GM21786 (cell line): ENCODE data around the gene NR2E3.

Experiments used
- ATAC-seq: cut with Tn5 transposase; IDR thresholded peaks from one replicate; pipeline ENCODE4 v1.9.1; 2021; ENCODE audit not compliant: unreplicated experiment

Gene NR2E3

DNA sequence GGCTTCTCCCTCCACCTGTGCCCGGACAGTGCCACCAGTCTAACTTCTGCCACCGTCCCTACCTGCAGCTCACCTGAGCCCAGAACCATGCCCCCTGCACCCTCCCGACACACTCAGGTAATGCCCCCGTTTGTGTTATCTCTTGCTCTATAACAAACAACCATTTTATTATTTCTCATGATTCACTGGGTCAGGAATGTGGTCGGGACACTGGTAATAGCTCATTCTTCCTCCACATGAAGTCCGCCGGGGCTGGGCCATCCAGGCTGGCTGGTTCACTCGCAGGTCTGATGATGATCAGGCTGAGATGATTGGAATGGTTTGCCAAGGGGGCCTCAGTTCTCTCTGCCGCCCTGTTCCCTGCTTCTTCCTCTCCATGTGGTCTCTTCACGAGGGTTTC is 20.3 kb upstream of the NR2E3 start:
- ATAC-seq = no peak

GRCh38 chr15:71791975-71792374 is 18.4 kb upstream of the NR2E3 start:
- ATAC-seq = no peak

- no peak for ATAC-seq
Observed at GRCh38 chr15:71792521-71792920, 17.8 kb upstream of the NR2E3 start.

DNA sequence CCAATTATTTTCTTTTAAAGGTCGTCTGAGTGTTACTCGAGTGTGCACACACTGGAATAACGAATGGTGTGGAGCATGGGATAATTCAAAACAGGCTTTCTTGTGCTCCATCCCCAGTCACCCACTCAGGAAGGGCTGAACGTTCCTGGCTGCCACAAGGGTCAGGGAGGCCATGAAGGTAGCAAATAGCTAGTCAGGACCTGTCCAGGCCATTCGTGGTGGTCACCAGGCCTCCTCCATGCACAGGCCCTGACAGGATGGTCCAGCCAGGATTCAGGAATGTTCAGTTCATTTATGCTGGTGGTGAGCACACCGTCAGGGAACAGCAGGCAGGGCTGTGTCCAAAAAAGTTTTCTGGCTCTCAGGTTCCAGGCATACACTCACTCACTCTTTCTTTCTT is 11.7 kb upstream of the NR2E3 start:
- ATAC-seq = no peak

- no peak for ATAC-seq
Observed at GRCh38 chr15:71800190-71800589, 10.2 kb upstream of the NR2E3 start.

DNA sequence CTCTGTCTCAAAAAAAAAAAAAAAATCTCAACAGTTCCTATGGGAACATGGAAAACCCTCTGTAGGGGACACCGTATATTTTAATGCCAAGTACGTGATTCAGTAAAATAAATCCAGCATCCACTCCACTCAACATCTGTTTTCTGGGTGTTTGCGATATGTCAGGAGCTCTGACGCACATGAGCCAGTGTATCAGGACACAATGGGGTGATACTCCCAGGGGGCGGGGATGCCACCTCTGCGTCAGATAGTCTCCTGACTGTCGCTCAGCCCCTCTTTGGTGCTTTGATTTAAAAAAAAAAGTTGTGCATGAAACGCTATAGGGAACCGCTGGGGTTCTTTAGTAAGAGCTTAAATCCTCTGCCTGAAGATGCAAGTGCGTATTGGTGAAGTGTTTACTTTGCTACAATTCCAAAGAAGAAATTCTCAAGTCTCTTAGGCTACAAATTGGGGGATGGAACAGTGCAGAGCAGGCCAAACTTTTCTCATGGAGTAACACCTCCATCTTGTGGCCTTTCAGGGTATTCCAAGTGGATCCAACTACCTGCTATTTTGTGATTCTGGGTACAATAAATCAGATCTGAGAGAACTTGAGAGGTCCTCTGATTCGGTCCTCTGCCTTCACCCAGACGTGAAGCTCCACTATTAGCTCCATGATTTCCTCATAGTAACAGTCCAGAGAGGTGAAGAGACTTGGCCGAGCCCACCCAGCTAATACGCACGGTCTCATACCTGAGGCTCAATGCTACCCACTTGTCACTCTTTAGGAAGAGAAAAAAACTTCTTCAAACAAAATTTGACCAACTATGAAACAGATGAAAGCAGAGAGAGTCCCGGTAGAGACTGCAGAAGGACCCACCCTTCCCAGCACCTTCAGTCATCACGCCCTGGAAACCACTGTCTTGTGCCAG is 9.3 kb upstream of the NR2E3 start:
- no peak for ATAC-seq

DNA sequence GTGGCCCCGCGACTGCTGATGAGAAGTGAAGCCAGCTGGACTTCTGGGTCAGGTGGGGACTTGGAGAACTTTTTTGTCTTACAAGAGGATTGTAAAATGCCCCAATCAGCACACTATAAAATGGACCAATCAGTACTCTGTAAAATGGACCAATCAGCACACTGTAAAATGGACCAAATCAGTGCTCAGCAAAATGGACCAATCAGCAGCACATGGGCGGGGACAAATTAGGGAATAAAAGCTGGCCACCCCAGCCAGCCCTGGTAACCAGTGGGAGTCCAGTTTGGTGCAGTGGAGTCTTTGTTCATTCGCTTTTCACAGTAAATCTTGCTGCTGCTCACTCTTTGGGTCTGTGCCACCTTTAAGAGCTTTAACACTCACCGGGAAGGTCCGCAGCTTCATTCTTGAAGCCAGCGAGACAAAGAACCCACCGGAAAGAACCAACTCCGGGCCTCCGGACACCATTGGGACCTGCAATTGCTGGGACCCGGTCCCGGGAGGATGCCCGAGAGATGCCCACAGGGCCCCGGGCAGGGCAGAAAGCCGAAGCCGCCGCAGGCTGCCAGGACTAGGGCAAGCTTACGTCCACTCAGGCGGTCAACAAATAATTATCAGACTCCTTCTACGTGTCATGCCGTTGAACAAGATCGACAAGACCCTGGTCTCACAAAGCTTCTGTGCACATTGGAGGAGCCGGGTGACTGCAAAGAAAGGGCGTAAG is 8.3 kb upstream of the NR2E3 start:
- no peak for ATAC-seq

DNA sequence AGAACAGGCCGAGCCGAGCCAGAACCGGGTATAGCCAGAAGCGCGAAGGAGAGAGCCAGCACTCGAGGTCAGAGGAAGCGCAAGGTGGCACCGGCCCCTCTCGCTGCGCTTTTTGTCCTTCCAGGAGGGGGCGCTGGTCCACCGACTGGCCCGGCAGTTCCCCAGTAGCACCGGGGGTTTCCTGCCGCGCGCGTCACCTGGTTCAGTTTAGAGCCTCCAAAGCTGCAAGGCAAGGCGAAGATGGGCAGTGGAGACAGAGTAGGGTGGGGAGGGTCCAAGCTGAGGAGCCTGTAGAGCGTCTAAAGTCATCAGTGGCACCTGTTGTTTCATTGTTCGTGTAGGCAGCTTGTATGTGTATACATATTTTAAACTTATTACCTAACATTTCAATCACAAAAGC is 7.6 kb upstream of the NR2E3 start:
- ATAC-seq = no peak

DNA sequence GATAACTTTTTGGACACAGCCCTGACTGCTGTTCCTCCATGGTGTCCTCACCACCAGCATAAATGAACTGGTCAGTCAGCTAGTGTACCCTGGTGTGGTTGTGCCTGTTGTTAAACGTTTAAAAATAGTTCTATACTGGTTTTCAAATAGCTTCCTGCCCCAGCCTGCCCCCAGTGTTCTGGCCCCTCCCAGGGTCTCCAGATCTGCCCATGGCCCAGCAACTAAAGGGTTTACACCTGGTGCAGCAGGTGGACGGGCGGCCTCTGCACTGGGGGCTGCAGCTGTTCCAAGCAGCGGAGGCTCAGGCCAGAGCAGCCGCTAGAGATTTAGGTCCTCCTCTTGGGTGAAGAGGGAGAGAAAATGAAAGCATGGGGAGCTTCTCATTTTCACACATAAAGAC is 6.1 kb upstream of the NR2E3 start:
- no peak for ATAC-seq

DNA sequence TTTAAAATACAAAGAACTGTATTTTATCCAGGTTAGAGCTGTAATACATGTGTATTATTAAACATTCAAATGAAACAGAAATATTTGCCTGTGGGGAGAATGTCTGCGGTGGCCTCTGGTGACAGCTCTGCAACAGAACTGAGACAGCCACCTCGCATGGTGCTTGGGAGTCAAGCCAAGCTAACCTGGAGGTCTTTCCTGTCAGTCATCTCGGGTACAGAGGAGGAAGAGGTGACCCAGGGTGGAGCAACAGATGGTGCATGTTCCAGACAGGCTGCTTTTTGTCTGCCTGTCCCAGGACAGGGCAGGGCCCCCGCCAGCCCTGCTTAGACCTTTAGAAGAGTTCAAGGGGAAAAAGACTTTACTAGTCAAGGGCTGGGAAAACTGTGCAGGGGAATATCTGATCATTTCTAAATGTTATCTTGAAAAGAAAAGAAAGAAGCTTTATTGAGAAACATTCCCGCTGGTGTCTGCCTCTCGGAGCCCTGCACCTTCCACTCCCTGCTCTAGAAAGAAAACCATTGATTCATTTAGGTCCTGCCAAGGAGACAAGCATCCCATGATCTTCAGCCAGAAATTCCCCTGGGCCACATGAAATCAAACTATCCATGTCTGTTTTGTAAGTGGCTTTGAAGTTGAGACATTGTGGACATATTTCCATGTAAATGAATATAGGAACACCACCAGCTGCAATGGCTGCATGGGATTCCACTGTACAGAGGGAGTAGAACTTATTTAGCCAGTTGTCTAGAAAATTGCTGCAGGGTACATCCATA is 5.5 kb upstream of the NR2E3 start:
- ATAC-seq = peak; percentile 48

GRCh38 chr15:71806452-71806931 is 3.9 kb upstream of the NR2E3 start:
- ATAC-seq = no peak

- no peak for ATAC-seq
Observed at GRCh38 chr15:71807125-71807629, 3.2 kb upstream of the NR2E3 start.

- no peak for ATAC-seq
Observed at GRCh38 chr15:71807691-71808091, 2.7 kb upstream of the NR2E3 start.

DNA sequence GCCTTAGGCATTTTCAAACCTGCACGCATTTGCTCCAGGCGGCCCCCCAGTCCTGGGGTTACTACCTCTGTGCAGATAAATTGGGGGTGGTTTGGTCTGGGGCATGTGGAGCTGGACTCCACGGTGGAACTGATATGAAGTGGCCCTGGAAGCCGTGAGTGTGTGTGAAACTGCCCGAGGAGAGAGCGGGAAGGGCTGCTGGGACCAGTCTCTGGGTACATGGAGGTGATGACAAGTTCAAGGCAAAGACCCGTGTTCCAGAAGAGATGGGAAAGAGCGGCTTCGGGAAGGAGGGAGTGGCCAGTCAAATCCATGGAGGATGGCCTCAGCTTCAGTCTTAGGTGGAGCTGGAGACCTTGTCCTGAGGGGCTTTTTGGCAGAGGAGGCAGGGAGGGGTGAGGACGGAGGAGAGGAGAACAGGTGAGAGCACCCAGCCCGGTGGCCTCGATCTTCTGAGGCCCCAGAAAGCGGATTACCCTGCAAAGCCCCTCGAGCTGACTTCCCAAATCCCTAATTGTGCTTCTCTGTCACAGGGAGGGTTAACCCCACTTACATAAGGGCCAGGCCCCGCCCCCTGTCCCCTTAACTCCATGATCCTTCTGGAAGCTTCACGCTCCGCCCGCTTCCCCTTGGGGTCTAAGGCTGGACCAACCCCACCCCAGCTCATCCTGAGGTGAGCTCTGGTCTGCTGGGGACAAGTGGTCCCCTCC is 1.9 kb upstream of the NR2E3 start:
- no peak for ATAC-seq

DNA sequence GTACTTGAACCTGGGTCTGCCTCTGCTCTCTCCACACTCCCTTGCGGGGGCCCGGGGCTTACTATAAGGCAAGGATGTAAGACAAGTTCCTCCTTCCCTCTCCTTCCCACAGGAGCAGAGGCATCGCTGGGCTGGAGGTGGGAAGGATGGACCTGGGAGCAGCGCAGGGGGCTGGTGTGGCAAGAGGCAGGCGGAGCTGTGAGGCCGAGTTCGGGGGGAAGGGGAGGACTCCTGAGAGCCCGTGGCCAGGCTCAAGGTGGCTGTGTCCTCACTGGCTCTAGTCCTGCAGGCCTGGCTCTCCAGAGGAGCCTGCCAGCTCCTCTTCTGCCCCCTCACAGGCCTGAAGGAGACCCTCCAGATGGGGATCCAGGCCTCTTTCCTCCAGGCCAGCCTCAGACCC is 1.0 kb upstream of the NR2E3 start:
- no peak for ATAC-seq

DNA sequence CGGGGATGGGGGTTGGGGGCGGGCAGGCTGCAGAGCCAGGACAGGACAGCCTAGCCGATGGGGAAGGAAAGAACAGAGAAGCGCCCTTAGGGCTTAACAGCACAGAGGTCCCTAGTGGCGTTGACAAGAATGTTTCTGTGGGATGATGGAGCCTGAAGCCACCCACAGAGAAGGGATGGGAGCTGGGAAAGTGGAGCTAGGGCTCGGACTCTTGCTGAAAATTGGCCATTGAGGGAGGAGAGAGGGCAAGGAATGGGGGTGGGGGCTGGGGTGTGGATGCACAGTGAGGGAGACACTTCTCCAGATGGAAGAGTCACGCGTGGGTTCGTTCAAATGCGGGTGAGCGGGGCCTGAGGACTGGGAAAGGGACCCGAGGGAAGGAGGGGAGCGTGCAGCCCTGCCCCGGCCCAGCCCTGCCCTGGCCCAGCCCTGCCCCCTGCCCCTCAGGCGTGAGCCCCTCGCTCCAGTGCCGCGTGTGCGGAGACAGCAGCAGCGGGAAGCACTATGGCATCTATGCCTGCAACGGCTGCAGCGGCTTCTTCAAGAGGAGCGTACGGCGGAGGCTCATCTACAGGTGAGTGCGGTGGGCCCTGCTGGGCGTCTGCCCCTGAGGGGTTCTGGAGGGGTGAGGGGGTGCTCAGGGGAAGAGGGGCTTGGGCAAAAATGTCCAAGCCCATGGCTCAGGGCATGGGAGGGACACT is 832 bp downstream of the NR2E3 start:
- ATAC-seq = no peak

DNA sequence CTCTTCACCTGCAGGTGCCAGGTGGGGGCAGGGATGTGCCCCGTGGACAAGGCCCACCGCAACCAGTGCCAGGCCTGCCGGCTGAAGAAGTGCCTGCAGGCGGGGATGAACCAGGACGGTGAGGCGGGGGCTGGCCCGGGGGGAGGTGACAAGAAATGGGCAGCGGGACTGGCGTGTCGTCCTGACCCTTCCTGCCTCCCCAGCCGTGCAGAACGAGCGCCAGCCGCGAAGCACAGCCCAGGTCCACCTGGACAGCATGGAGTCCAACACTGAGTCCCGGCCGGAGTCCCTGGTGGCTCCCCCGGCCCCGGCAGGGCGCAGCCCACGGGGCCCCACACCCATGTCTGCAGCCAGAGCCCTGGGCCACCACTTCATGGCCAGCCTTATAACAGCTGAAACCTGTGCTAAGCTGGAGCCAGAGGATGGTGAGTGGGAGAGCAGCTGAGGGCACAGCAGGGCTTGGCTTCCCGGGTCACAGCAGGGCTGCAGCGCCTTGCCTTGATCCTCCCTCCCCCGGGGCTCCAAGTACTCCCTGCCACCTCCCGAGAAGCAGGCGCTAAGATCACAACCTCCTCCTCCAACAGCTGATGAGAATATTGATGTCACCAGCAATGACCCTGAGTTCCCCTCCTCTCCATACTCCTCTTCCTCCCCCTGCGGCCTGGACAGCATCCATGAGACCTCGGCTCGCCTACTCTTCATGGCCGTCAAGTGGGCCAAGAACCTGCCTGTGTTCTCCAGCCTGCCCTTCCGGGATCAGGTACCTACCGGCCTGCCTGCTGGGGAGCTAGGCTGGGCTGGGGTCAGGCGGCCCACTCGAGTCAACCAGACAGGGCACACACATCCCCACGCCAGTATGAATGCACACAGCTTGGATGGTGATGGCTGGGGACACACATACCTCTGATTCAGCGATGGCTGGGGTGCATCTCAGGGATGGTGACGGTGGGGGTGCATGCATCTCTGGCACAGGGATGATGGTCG is 1.7 kb downstream of the NR2E3 start:
- no peak for ATAC-seq

DNA sequence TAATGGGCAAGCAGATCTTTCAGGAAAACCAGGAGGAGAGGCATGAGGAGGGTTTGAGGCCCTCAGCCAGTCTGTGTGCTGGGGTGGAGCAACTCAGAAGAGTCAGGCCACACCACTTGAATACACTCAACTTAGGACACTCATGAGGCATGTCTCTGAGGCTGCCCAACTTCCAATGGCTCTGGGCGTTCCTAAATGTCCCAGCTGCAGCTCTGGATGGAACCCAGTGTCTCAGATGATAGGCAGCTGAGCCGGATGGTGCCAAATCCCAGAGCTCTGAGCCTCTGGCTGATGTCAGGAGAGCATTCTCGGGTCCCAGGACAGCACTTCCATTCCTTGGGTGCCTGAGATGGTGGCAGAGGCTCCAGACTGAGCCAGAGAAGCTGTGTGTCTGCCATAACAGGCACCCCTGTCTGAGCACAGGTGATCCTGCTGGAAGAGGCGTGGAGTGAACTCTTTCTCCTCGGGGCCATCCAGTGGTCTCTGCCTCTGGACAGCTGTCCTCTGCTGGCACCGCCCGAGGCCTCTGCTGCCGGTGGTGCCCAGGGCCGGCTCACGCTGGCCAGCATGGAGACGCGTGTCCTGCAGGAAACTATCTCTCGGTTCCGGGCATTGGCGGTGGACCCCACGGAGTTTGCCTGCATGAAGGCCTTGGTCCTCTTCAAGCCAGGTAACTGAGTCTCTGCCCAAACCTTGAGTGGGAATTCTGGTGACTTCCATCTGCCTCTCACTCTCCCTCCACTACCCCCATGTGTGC is 2.8 kb downstream of the NR2E3 start:
- ATAC-seq = no peak
